GM12872 (cell line): ENCODE data around the gene DSG2.

Experiments
- CTCF ChIP-seq: IDR thresholded peaks from 3 replicates; pipeline ENCODE4 v1.5.1; 2011; ENCODE audit warnings: low read depth, mild to moderate bottlenecking, low read length, moderate library complexity; ENCODE audit not compliant: insufficient read depth

Gene DSG2

GRCh38 chr18:31497836-31498573, at the start of gene DSG2:
DSG2 (plus strand) TSS chr18:31498177; CDS start chr18:31498252, 75 bp downstream.
- TF ChIP-seq CTCF: no peak

- TF ChIP-seq CTCF: no peak
Observed at GRCh38 chr18:31450409-31450808, 47.6 kb upstream of the DSG2 start.

- no peak for TF ChIP-seq CTCF
Observed at GRCh38 chr18:31451625-31452024, 46.4 kb upstream of the DSG2 start.

- no peak for TF ChIP-seq CTCF
Observed at GRCh38 chr18:31454066-31454708, 43.8 kb upstream of the DSG2 start.

GRCh38 chr18:31469629-31470028, 28.3 kb upstream of the DSG2 start:
- no peak for TF ChIP-seq CTCF

GRCh38 chr18:31478688-31479087, 19.3 kb upstream of the DSG2 start:
- no peak for TF ChIP-seq CTCF

GRCh38 chr18:31482051-31482450, 15.9 kb upstream of the DSG2 start:
- TF ChIP-seq CTCF: no peak
